Esophagus (tissue), 2 donors: ENCODE results near the gene PLA2G2A. TPM values are rescaled to one million over a fixed set of nuclear protein-coding genes. Genes with fewer than 3 reads are reported as not detected.
"Not testable (repeated sequence)": the region's sequence is repeated elsewhere in the genome, so short reads cannot be mapped to it uniquely, and the experiment has no call there.

Source experiments
- H3K27ac ChIP-seq, 2 donors: one replicate each; pipeline ENCODE4 v1.5.1; 2013; ENCODE audit warnings: low read depth in 2 of 2, mild to moderate bottlenecking in 2 of 2, inconsistent platforms in 1 of 2, low read length in 1 of 2, moderate library complexity in 1 of 2
- H3K27me3 ChIP-seq, 2 donors: one replicate each; pipeline ENCODE4 v1.6.1; 2013; ENCODE audit warnings: low read length in 2 of 2, control low read depth in 1 of 2, mild to moderate bottlenecking in 1 of 2; ENCODE audit not compliant: insufficient read depth in 2 of 2, control insufficient read depth in 1 of 2
- H3K36me3 ChIP-seq, 2 donors: one replicate each; pipeline ENCODE4 v1.6.1; 2013; ENCODE audit warnings: low read length in 1 of 2; ENCODE audit not compliant: control insufficient read depth in 2 of 2, insufficient read depth in 2 of 2
- H3K4me1 ChIP-seq, 2 donors: one replicate each; pipeline ENCODE4 v1.6.1; 2013; ENCODE audit warnings: low read length in 1 of 2; ENCODE audit not compliant: control insufficient read depth in 2 of 2, insufficient read depth in 2 of 2
- H3K4me3 ChIP-seq, 2 donors: one replicate each; pipeline ENCODE4 v1.5.1; 2013; ENCODE audit warnings: low read length in 2 of 2, mild to moderate bottlenecking in 2 of 2, low read depth in 1 of 2, moderate library complexity in 1 of 2
- H3K9me3 ChIP-seq, 2 donors: one replicate each; pipeline ENCODE4 v1.6.1; 2013; ENCODE audit warnings: mild to moderate bottlenecking in 2 of 2, low read depth in 1 of 2, low read length in 1 of 2, moderate library complexity in 1 of 2; ENCODE audit not compliant: control insufficient read depth in 2 of 2, insufficient read depth in 1 of 2
- WGBS, 2 donors: extraction: QIAGEN DNeasy Blood & Tissue Kit; methylation state at CpG; one replicate each; pipeline ENCODE4 v1.1.7; 2013; 5-methylcytosine and 5-hydroxymethylcytosine counted together
- polyA plus RNA-seq, 2 donors: library from polyadenylated mRNA; stranded (reverse); fragments of 200-250 nt; gene quantifications; one replicate each; pipeline ENCODE4 v1.2.3, GENCODE V29; 2013
- donor health status: healthy with polysubstance abuse.
- donor health status: Bipolar disorder and iron deficiency.

The PLA2G2A gene
- polyA plus RNA-seq, 2 donors = 15.7 to 81.7 TPM

DNA sequence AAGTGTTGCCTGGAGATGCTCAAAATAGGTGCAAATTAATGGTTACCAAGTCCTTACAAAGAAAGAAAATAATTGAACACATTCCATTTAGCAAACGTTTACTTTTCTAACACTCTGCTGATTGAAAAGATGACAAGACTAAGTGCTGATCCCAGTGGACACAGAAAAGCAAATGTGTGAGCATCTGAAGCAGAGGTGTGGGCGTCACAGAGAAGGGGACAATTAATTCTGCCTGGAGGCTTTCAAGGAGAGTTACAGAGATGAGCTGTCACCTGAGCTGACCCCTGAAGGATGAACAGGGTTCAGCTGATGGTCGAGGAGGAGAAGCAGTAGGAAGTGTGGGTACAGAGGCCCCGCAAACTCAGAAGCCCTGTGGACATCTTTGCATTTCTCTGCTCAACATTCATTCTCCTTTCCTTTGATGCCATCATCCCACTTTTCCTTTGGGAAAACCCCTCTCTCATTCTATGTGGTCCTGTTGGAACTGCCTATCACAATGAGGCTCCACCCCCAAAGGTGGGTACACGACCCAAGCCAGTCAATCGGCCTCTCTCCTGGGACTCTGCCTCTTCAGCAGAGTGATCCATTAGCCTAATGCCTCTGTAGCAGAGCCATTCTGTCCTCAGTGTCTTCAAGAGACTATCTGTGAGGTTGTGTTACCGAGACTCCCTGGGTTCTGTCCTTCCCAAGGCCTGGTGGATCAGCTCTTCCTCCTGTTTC, 38.8 kb downstream of the PLA2G2A start:
- Histone ChIP-seq H3K27ac (no peak overlapping the region), H3K36me3 (no peaks in the 10 kb centered on the region), H3K27me3 (no peaks in the 10 kb centered on the region), H3K4me1 (no peaks in the 10 kb centered on the region), H3K9me3 (no peaks in the 10 kb centered on the region), H3K4me3 (no peak overlapping the region)
- 56 to 71% methylated on average over 7 of the region's 7 CpGs for WGBS, 2 donors

DNA sequence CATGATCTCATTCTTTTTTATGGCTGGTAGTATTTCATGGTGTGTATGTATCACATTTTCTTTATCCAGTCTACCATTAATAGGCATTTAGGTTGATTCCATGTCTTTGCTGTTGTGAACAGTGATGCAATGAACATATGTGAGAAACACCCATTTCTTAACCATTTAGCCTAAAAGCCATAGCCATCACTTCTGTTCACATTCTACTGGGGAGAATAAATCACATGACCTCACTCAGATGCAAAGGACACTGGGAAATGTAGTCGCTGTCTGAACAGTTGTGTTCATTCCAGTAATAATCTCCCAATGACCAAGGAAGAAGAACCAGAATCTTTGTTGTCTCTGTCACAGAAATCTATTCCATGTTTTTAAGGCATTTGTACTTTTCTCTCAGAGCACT, 40.9 kb downstream of the PLA2G2A start:
- H3K4me3 ChIP-seq = no peak overlapping the region
- WGBS, 2 donors = 87 to 97% methylated on average over 1 of the region's 1 CpG
- H3K27ac ChIP-seq = no peak overlapping the region
- no peaks in the 10 kb centered on the region for H3K4me1 ChIP-seq
- no peaks in the 10 kb centered on the region for H3K36me3 ChIP-seq
- H3K27me3 ChIP-seq = no peaks in the 10 kb centered on the region
- peaks cover 2 to 4% of the 10 kb centered on the region in 2 donors for H3K9me3 ChIP-seq

DNA sequence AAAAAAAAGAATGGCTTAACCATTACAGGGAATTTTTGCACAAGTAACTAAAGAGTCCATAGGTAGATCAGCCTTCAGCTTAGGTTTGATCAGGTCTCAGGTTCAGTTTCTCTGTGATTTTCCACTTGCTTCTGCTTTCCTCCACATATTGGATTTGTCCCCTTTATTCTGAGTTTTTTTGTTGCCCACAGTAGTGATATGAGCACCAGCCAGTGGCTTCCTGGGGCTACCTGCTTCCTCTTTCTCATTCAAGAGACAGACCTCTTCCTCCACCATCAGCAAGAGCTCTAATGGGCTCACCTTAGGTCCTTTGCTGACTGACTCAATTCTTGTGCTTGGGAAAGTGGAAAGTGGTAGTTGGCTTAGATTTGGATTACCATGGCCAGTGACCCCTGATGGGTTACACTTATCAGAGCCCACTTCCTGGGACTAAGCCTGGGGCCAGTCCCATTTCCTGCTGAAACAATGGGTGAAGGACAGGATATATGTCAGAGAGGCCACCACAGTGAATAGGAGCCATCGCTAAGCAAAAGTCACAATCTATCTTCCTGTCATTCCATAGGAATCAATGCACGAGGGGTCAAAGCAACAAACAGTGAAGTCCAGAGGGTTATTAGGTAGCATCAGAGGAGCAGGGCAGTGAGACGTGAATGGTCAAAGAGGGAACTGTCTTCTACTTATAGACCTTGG, 43.2 kb downstream of the PLA2G2A start:
- 68% methylated on average over 3 of the region's 3 CpGs for WGBS, 2 donors
- Histone ChIP-seq H3K27ac (no peak overlapping the region), H3K27me3 (no peaks in the 10 kb centered on the region)

DNA sequence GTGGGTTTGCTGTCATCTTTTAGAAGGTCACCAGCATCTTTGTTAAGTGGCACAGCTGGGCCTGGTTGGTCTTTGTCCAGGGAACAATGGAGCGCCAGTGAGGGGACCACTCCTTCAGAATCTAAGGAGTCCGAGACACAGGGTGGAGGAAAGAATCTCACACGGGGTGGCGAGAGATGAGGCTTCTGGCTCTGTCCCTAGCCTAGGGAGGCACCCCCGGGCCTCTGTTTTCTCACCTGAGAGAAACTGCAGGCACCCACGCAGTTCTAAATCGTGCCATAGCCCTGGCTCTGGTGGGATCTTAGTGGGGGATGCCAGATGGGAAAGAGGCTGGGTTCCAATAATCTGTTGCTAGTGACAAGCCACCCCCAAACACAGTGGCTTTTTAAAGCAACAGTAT, 45.1 kb downstream of the PLA2G2A start:
- no peaks in the 10 kb centered on the region for H3K36me3 ChIP-seq
- peaks cover 7 to 14% of the 10 kb centered on the region in 2 donors for H3K9me3 ChIP-seq
- no peaks in the 10 kb centered on the region for H3K27me3 ChIP-seq
- no peaks in the 10 kb centered on the region for H3K4me1 ChIP-seq
- H3K4me3 ChIP-seq = no peak overlapping the region
- WGBS, 2 donors = 86% methylated on average over 7 of the region's 7 CpGs
- H3K27ac ChIP-seq = no peak overlapping the region

More for the DNA sequence above, 43.2 kb downstream of the PLA2G2A start:
- no peak overlapping the region for H3K4me3 ChIP-seq
- peaks cover 5 to 13% of the 10 kb centered on the region in 2 donors for H3K9me3 ChIP-seq
- H3K36me3 ChIP-seq = no peaks in the 10 kb centered on the region
- H3K4me1 ChIP-seq = no peaks in the 10 kb centered on the region

DNA sequence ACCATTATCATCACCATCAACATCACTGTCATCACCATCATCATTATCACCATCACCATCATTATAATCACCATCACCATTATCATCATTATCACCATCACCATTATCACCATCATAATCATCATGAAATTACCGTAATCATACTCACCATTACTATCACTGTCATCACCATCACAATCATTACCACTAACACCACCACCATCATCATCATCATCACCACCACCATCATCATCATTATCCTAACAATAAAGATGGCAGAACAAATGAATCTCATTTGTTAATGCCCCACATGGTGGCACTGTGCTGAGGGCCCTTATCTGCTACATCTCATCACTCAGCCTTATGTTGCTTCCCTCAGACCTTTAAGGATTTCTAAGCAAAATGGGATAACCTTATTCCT, 46.6 kb downstream of the PLA2G2A start:
- no peak overlapping the region for H3K27ac ChIP-seq
- 0 to 31% methylated on average over 1 of the region's 1 CpG for WGBS, 2 donors
- H3K36me3 ChIP-seq = no peaks in the 10 kb centered on the region
- H3K4me1 ChIP-seq = no peaks in the 10 kb centered on the region
- no peak overlapping the region for H3K4me3 ChIP-seq
- H3K9me3 ChIP-seq = peaks cover 7 to 14% of the 10 kb centered on the region in 2 donors
- no peaks in the 10 kb centered on the region for H3K27me3 ChIP-seq

DNA sequence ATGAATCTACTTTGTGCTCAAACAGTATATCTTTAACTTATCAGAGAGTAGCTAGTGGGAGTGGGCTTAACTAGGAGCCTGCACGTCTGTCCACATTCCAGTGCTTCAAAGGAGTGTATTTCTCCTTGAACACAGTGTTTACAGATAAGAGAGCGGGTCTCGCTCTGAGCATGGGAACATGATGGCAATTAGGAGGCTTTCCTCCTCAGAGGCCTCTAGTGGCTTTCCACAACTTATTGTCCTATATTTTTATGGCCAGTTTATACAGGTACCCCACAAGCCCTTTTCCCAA, 52.3 kb downstream of the PLA2G2A start:
- H3K27me3 ChIP-seq, H3K4me3 ChIP-seq: not testable (repeated sequence)

DNA sequence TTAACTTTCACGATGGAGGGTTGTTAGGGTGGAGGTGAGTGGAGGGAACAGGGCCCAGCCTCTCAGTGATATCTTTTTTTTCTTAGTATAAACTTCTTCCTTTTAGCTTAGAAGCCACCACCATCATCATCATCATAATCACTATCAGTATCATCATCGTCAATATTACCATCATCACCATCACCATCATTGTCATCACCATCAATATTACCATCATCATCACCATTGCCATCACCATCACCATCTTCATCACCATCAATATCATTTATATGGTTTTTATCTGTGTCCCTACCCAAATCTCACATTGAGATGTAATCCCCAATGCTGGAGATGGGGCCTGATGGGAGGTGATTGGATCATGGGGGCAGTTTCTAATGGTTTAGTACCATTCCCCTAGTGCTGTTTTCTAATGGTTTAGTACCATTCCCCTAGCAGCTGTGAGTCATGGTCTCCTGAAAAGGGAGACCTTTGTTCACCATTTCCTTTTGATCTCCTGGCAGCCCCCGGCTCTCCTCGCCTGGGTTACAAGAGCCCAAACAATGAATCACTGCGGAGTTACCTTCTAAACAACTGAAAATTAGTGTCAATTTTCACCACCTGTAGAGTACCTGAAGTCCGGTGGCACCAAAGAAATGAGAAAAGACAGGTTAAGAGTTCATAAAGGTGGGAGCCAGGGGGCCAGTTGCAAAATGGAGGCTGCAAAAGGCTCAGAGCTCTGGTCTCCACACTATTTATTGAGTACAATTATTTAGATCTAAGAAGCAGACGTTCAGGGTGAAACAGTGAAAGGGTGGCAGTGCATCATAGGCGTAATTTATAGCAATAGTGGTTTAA, 52.9 kb downstream of the PLA2G2A start:
- Histone ChIP-seq H3K4me3 (no peak overlapping the region), H3K27me3 (no peaks in the 10 kb centered on the region), H3K36me3 (no peaks in the 10 kb centered on the region), H3K4me1 (peaks cover 0 to under 1% of the 10 kb centered on the region in 2 donors), H3K27ac (no peak overlapping the region), H3K9me3 (peaks cover 4% of the 10 kb centered on the region in 2 donors)
- WGBS, 2 donors = 53 to 54% methylated on average over 8 of the region's 8 CpGs

More for the DNA sequence above, 52.3 kb downstream of the PLA2G2A start:
- 59 to 62% methylated on average over 3 of the region's 3 CpGs for WGBS, 2 donors
- not testable (repeated sequence) for H3K9me3 ChIP-seq, H3K4me1 ChIP-seq, H3K36me3 ChIP-seq, H3K27ac ChIP-seq

Other genes starting within 250 kb of the PLA2G2A start
- 10 to 100 TPM; 14.2 to 26.2 TPM for gene TMCO4, start 179.7 kb downstream of the PLA2G2A start, polyA plus RNA-seq
- gene RNF186, start 164.3 kb downstream of the PLA2G2A start, polyA plus RNA-seq = under 1 TPM in 1 of 2 donors, not detected in 1; 0.06 TPM
- 1 to 10 TPM; 1.4 to 2.4 TPM for gene OTUD3, start 97.2 kb downstream of the PLA2G2A start, polyA plus RNA-seq
- gene PLA2G2E, start 56.0 kb downstream of the PLA2G2A start, polyA plus RNA-seq = not detected
- gene PLA2G5, start 90.6 kb upstream of the PLA2G2A start, polyA plus RNA-seq = 1 to 10 TPM; 4.0 to 4.2 TPM
- under 1 TPM in 1 of 2 donors, not detected in 1; 0.02 TPM for gene PLA2G2D, start 139.9 kb upstream of the PLA2G2A start, polyA plus RNA-seq
- under 1 TPM; 0.01 to 0.02 TPM for gene PLA2G2F, start 159.7 kb upstream of the PLA2G2A start, polyA plus RNA-seq
- 1 to 10 TPM in 1 of 2 donors, under 1 TPM in 1; 0.35 to 1.2 TPM for gene UBXN10, start 206.5 kb upstream of the PLA2G2A start, polyA plus RNA-seq
- gene PLA2G2C, start 206.9 kb upstream of the PLA2G2A start, polyA plus RNA-seq = under 1 TPM; 0.07 to 0.14 TPM